ENCODE results near the gene ILF3. TPM values are rescaled to one million over a fixed set of nuclear protein-coding genes. Genes with fewer than 3 reads are reported as not detected.

The ILF3 gene
- total RNA-seq, 1 experiment from 2014 or later = 430 TPM

MicroRNA genes within 50 kb of the gene (microRNA counts, 767-probe panel; counts per million panel counts)
- microRNA hsa-miR-638 = not detected

Small RNA genes within 50 kb of the gene (microRNA-seq; reads per million reads assigned to microRNA genes)
- not detected for gene MIR638 (ENCODE audit: borderline number of aligned reads)

Other genes starting within 250 kb of the ILF3 start
- 33.7 TPM for gene PDE4A, start 233.8 kb upstream of the ILF3 start, total RNA-seq (2021; ENCODE audit: unreplicated experiment)
- 75.2 TPM for gene KEAP1, start 151.0 kb upstream of the ILF3 start, total RNA-seq (2021; ENCODE audit: unreplicated experiment)
- gene S1PR5, start 136.9 kb upstream of the ILF3 start, total RNA-seq (2021; ENCODE audit: unreplicated experiment) = 4.4 TPM
- gene ATG4D, start 110.4 kb upstream of the ILF3 start, total RNA-seq (2021; ENCODE audit: unreplicated experiment) = 45.4 TPM
- gene KRI1, start 88.3 kb upstream of the ILF3 start, total RNA-seq (2021; ENCODE audit: unreplicated experiment) = 44.0 TPM
- 13.8 TPM for gene CDKN2D, start 85.4 kb upstream of the ILF3 start, total RNA-seq (2021; ENCODE audit: unreplicated experiment)
- gene AP1M2, start 67.0 kb upstream of the ILF3 start, total RNA-seq (2021; ENCODE audit: unreplicated experiment) = 111 TPM
- 90.9 TPM for gene SLC44A2, start 28.8 kb upstream of the ILF3 start, total RNA-seq (2021; ENCODE audit: unreplicated experiment)
- 54.6 TPM for gene QTRT1, start 47.1 kb downstream of the ILF3 start, total RNA-seq (2021; ENCODE audit: unreplicated experiment)
- gene DNM2, start 63.7 kb downstream of the ILF3 start, total RNA-seq (2021; ENCODE audit: unreplicated experiment) = 183 TPM
- 26.3 TPM for gene TMED1, start 181.9 kb downstream of the ILF3 start, total RNA-seq (2021; ENCODE audit: unreplicated experiment)
- 0.74 TPM for gene C19orf38, start 194.1 kb downstream of the ILF3 start, total RNA-seq (2021; ENCODE audit: unreplicated experiment)
- gene CARM1, start 217.2 kb downstream of the ILF3 start, total RNA-seq (2021; ENCODE audit: unreplicated experiment) = 103 TPM